Sigmoid colon (tissue), 7 donors: ENCODE data around the gene FNDC5. TPM values are rescaled to one million over a fixed set of nuclear protein-coding genes. Genes with fewer than 3 reads are reported as not detected.

Source experiments
- DNase-seq: peaks from one replicate; pipeline ENCODE4 v3.0.0-alpha.2; 2019
- H3K27ac ChIP-seq, 4 donors: fragments of 200-600 bp; sonication (generic); one replicate each; pipeline ENCODE4 v1.5.1; 2016 to 2019; ENCODE audit warnings: mild to moderate bottlenecking in 1 of 4
- H3K27me3 ChIP-seq, 3 donors: fragments of 200-600 bp; sonication (generic); one replicate each; pipeline ENCODE4 v1.5.1; 2019; ENCODE audit warnings: mild to moderate bottlenecking in 1 of 3
- H3K36me3 ChIP-seq, 4 donors: fragments of 200-600 bp; sonication (generic); one replicate each; pipeline ENCODE4 v1.5.1; 2016 to 2019
- H3K4me1 ChIP-seq, 4 donors: fragments of 200-600 bp; sonication (generic); one replicate each; pipeline ENCODE4 v1.5.1; 2017 to 2019
- H3K4me3 ChIP-seq, 4 donors: fragments of 200-600 bp; sonication (generic); one replicate each; pipeline ENCODE4 v1.5.1; 2017 to 2019; ENCODE audit warnings: mild to moderate bottlenecking in 2 of 4, moderate library complexity in 1 of 4
- H3K9me3 ChIP-seq, 4 donors: fragments of 200-600 bp in 3 of 4; sonication (generic) in 3 of 4; one replicate each; pipeline versions ENCODE4 v1.5.1 to v1.6.1; 2013 to 2019
- EP300 ChIP-seq, 4 donors: sonication (generic); formaldehyde crosslinking; IDR thresholded peaks; one replicate each; pipeline ENCODE4 v1.6.1; 2017; ENCODE audit warnings: antibody characterized with exemption in 4 of 4
- POLR2A ChIP-seq, 2 donors: fragments of 450-650 bp; IDR thresholded peaks; one replicate each; pipeline ENCODE4 v1.6.1; 2016; ENCODE audit warnings: antibody characterized with exemption in 2 of 2, mild to moderate bottlenecking in 2 of 2, moderate library complexity in 2 of 2
- POLR2AphosphoS5 ChIP-seq, 4 donors: sonication (generic); formaldehyde crosslinking; IDR thresholded peaks; one replicate each; pipeline ENCODE4 v1.6.1; 2017; ENCODE audit warnings: antibody characterized with exemption in 4 of 4
- WGBS, 2 donors: extraction: QIAGEN DNeasy Blood & Tissue Kit; methylation state at CpG; one replicate each; pipeline ENCODE4 v1.1.7; 2013; 5-methylcytosine and 5-hydroxymethylcytosine counted together
- intact Hi-C: fragments of 100-400 bp; cut with DNase I; formaldehyde crosslinking; loops from one replicate; pipeline ENCODE4 v1.15.1; 2023
- polyA plus RNA-seq, 3 donors: library from polyadenylated mRNA; stranded (reverse); fragments of 200-250 nt; gene quantifications; one replicate each; pipeline ENCODE4 v1.2.3, GENCODE V29; 2013
- total RNA-seq, 4 donors: library from RNA; depleted of rRNA; stranded (reverse); fragments of >200 nt; gene quantifications; one replicate each; pipeline ENCODE4 v1.1.0, GENCODE V29; 2016
- TF ChIP-seq, protein P1 (sequence below), 4 experiments: fragments of 450-650 bp in 3 of 4; fragments of 200-600 bp in 1 of 4; IDR thresholded peaks; one replicate each; pipeline ENCODE4 v1.5.1; 2016 to 2019; ENCODE audit warnings: antibody characterized with exemption in 4 of 4, mild to moderate bottlenecking in 3 of 4, moderate library complexity in 2 of 4
- donor health status: healthy with polysubstance abuse.
- donor health status: Bipolar disorder and iron deficiency.
- donor health status: healthy.

The FNDC5 gene
- total and polyA plus RNA-seq, 7 donors: 0.20 to 10.2 (median 0.93) TPM; not detected in 1

DNA sequence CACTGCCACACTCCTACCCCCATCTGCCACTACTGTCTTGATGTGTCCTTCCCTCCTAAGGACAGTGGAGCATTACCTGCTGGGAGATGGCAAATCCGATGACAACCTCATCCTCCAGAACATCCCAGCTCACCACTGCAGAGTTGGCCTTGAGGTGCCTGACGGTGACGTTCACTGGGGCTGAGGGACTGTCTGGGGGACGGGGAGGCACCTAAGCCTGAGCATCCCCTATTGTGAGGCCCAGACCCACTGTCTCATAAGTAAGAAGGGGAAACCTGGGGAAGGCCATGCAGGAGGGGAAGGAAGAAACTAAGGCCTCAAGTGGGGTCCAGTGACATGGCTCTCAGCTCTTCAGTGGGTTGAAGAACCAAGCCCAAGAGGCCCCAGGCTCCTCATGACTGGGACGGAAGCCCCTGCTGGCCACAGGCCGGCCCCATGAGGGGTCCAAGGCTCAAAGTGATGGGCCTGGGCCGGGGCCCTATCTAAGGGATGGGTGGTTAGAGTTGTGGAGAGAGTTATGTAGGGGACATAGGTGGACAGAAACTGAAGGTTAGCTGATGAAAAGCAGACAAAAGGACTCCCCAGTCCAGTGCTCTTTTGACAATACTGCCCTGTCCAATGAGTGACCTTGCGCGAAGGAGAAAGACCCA, 1.8 kb downstream of the FNDC5 start:
- peaks cover 0 to 7% (median 0%) of the 10 kb centered on the region in 4 donors for H3K36me3 ChIP-seq
- TF ChIP-seq POLR2A (IDR thresholded peaks at IDR 0.05) (no peak), EP300 (IDR thresholded peaks at IDR 0.05) (no peak)
- peaks cover 0 to 33% (median 18%) of the 10 kb centered on the region in 4 donors for H3K4me1 ChIP-seq
- WGBS, 2 donors: 89 to 95% methylated on average over 9 of the region's 9 CpGs
- DNase-seq: no peak
- intact Hi-C loops: no loop called here
- no peak overlapping the region for H3K27ac ChIP-seq
- H3K4me3 ChIP-seq: no peak overlapping the region
- H3K9me3 ChIP-seq: no peaks in the 10 kb centered on the region
- H3K27me3 ChIP-seq: peaks cover 0 to 4% (median 0%) of the 10 kb centered on the region in 3 donors

GRCh38 chr1:32868085-32868484, 2.6 kb downstream of the FNDC5 start:
- H3K27ac ChIP-seq: no peak overlapping the region
- intact Hi-C loops: no loop called here

DNA sequence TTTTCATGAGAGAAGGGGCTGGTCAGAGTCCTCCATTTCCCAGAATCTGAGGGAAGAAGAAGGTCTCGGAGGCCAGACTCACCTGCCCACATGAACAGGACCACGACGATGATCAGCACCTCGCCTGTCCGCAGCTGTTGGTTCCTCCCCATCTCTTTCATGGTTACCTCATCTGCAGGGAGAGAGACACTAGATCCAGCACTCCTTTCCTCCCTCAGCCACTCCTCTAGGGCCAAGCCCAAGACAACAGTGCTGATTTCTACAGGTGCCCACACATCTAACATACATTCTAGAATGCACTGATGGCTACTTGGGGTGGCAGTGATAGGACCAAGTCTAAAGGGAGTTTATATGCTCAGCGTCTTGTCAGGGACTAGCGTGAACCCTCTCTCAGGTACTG, 3.0 kb downstream of the FNDC5 start:
- no peak overlapping the region for H3K27ac ChIP-seq
- DNase-seq: no peak
- WGBS, 2 donors: 94 to 97% methylated on average over 7 of the region's 7 CpGs
- intact Hi-C loops: no loop called here
- no peak overlapping the region for H3K4me3 ChIP-seq
- H3K4me1 ChIP-seq: peaks cover 0 to 30% (median 18%) of the 10 kb centered on the region in 4 donors
- TF ChIP-seq POLR2A (IDR thresholded peaks at IDR 0.05) (no peak), EP300 (IDR thresholded peaks at IDR 0.05) (no peak), POLR2AphosphoS5 (IDR thresholded peaks at IDR 0.05) (no peak)
- TF ChIP-seq, protein P1, sequence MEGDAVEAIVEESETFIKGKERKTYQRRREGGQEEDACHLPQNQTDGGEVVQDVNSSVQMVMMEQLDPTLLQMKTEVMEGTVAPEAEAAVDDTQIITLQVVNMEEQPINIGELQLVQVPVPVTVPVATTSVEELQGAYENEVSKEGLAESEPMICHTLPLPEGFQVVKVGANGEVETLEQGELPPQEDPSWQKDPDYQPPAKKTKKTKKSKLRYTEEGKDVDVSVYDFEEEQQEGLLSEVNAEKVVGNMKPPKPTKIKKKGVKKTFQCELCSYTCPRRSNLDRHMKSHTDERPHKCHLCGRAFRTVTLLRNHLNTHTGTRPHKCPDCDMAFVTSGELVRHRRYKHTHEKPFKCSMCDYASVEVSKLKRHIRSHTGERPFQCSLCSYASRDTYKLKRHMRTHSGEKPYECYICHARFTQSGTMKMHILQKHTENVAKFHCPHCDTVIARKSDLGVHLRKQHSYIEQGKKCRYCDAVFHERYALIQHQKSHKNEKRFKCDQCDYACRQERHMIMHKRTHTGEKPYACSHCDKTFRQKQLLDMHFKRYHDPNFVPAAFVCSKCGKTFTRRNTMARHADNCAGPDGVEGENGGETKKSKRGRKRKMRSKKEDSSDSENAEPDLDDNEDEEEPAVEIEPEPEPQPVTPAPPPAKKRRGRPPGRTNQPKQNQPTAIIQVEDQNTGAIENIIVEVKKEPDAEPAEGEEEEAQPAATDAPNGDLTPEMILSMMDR (IDR thresholded peaks at IDR 0.05): no peak
- no peaks in the 10 kb centered on the region for H3K9me3 ChIP-seq
- H3K27me3 ChIP-seq: peaks cover 0 to 4% (median 0%) of the 10 kb centered on the region in 3 donors
- H3K36me3 ChIP-seq: peaks cover 0 to 19% (median 0%) of the 10 kb centered on the region in 4 donors

More at GRCh38 chr1:32868085-32868484, 2.6 kb downstream of the FNDC5 start:
- Histone ChIP-seq H3K4me1 (peaks cover 0 to 33% (median 18%) of the 10 kb centered on the region in 4 donors), H3K4me3 (no peak overlapping the region), H3K9me3 (no peaks in the 10 kb centered on the region), H3K36me3 (peaks cover 0 to 15% (median 0%) of the 10 kb centered on the region in 4 donors), H3K27me3 (peaks cover 0 to 4% (median 0%) of the 10 kb centered on the region in 3 donors)
- 95 to 96% methylated on average over 13 of the region's 13 CpGs for WGBS, 2 donors
- DNase-seq: no peak
- TF ChIP-seq POLR2AphosphoS5 (IDR thresholded peaks at IDR 0.05): no peak
- TF ChIP-seq, protein P1 (IDR thresholded peaks at IDR 0.05): no peak
- no peak for TF ChIP-seq POLR2A (IDR thresholded peaks at IDR 0.05)
- TF ChIP-seq EP300 (IDR thresholded peaks at IDR 0.05): no peak

- 94 to 95% methylated on average over 5 of the region's 5 CpGs for WGBS, 2 donors
- no peaks in the 10 kb centered on the region for H3K9me3 ChIP-seq
- intact Hi-C loops: no loop called here
- DNase-seq: no peak
- H3K4me3 ChIP-seq: no peak overlapping the region
- TF ChIP-seq, protein P1 (IDR thresholded peaks at IDR 0.05): no peak
- TF ChIP-seq POLR2AphosphoS5 (IDR thresholded peaks at IDR 0.05) (no peak), EP300 (IDR thresholded peaks at IDR 0.05) (no peak), POLR2A (IDR thresholded peaks at IDR 0.05) (no peak)
- peaks cover 0 to 24% (median 0%) of the 10 kb centered on the region in 4 donors for H3K36me3 ChIP-seq
- peaks cover 0 to 25% (median 18%) of the 10 kb centered on the region in 4 donors for H3K4me1 ChIP-seq
- no peak overlapping the region for H3K27ac ChIP-seq
- H3K27me3 ChIP-seq: peaks cover 0 to 4% (median 0%) of the 10 kb centered on the region in 3 donors
Observed at GRCh38 chr1:32867151-32867550, 3.6 kb downstream of the FNDC5 start.

DNA sequence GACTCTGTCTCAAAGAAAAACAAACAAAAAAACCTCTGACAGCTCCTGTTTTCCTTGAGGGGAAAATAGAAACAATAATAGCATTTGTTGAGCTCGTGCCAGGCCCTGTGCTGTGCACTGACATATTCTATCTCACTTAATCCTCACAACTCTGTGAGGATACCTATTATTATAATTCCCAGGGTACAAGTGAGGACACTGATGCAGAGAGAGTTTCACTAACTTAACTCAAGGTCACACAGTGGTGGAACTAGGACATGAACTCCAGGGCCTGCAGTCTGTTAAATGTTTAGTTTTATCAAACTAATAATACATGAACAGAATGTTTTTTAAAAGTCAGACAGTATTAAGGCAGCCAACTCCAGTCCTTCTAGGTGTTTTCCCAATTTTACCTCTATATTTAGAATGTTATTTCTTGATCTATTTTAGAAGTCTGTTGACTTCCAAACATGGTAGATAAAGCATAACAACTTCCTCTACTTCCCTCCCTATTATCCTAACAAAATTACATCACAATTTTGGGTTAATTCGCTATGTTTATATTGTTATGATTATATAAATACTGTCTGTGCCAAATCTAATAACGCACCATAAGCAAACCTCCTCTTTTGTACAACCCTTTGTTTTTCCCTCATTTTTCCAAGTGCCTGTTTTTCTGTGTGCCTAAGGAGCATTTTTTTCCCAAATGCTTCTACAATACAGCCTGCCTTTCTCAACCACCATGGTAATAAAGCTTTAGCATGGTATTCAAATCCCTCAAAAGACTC, 4.9 kb downstream of the FNDC5 start:
- 72 to 77% methylated on average over 3 of the region's 3 CpGs for WGBS, 2 donors
- intact Hi-C loops: no loop called here
- Histone ChIP-seq H3K27ac (peak overlapping the region in 1 of 4 donors; percentile 37), H3K36me3 (peaks cover 0 to 31% (median 0%) of the 10 kb centered on the region in 4 donors), H3K4me1 (peaks cover 0 to 23% (median 14%) of the 10 kb centered on the region in 4 donors), H3K9me3 (no peaks in the 10 kb centered on the region), H3K4me3 (no peak overlapping the region), H3K27me3 (no peaks in the 10 kb centered on the region)
- DNase-seq: no peak
- TF ChIP-seq, protein P1 (IDR thresholded peaks at IDR 0.05): no peak
- no peak for TF ChIP-seq POLR2A (IDR thresholded peaks at IDR 0.05)
- TF ChIP-seq POLR2AphosphoS5 (IDR thresholded peaks at IDR 0.05): no peak
- TF ChIP-seq EP300 (IDR thresholded peaks at IDR 0.05): no peak
